Stimulated activated CD4-positive, alpha-beta T cell treated with anti-CD3 and anti-CD28 coated beads, Interleukin-4, amount 100 ng/mL, for 24 hours (primary cell): ENCODE measurements around the gene EDC4.

Experiments
- DNase-seq: peaks from one replicate; pipeline ENCODE4 v3.0.0-alpha.2; 2020

Gene EDC4

DNA sequence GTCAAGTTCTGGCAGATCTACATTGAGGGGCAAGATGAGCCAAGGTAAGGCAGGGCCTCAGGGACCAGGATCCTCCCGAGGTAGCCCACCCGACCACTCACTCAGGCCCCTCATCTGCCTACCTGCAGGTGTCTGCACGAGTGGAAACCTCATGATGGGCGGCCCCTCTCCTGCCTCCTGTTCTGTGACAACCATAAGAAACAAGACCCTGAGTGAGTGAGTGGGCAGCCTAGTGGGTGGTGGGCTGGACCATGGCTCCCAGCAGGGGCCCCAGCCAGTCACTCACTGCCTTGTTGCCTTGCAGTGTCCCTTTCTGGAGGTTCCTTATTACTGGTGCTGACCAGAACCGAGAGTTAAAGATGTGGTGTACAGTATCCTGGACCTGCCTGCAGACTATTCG, 5.4 kb downstream of the EDC4 start:
- DNase-seq = no peak

- no peak for DNase-seq
Observed at GRCh38 chr16:67878846-67879245, 6.0 kb downstream of the EDC4 start.

DNA sequence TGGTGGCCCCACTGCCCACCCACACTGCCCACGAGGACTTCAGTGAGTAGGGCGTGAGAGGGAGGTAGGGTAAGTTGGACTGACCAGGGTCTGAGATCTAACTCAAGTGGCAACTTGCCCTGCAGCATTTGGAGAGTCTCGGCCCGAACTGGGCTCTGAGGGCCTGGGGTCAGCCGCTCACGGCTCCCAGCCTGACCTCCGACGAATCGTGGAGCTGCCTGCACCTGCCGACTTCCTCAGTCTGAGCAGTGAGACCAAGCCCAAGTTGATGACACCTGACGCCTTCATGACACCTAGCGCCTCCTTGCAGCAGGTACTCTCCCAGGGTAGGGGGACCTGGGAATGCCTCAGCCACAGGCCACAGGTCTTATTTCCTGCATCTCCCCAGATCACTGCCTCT, 6.6 kb downstream of the EDC4 start:
- DNase-seq = no peak

DNA sequence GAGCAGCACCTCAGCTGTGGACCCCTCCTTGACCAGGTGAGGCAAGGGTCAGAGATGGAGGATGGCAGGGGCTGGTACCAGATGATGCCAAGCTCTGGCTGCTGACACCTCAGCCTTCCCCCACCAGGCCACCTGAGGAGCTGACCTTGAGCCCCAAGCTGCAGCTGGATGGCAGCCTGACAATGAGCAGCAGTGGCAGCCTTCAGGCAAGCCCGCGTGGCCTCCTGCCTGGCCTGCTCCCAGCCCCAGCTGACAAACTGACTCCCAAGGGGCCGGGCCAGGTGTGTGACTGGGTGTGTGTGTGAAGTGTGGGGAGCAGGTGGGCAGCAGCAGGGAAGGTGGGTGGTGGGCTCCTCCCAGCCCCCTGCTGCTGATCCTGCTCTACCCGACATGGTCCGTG, 7.1 kb downstream of the EDC4 start:
- no peak for DNase-seq

GRCh38 chr16:67880584-67880983, 7.7 kb downstream of the EDC4 start:
- no peak for DNase-seq

DNA sequence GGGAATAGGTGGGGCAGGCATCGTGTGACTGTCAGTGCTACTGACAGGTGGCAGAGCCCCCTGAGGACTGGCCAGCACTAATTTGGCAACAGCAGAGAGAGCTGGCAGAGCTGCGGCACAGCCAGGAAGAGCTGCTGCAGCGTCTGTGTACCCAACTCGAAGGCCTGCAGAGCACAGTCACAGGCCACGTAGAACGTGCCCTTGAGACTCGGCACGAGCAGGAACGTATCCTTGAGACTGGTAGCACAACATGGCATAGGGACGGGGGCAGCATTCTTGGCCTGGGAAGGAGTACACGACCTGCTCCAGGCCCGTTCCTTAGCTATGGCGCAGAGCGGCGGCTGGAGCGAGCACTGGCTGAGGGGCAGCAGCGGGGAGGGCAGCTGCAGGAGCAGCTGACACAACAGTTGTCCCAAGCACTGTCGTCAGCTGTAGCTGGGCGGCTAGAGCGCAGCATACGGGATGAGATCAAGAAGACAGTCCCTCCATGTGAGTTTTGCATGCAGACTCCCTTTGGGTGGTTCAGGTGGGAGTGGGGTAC, 8.8 kb downstream of the EDC4 start:
- DNase-seq = no peak

DNA sequence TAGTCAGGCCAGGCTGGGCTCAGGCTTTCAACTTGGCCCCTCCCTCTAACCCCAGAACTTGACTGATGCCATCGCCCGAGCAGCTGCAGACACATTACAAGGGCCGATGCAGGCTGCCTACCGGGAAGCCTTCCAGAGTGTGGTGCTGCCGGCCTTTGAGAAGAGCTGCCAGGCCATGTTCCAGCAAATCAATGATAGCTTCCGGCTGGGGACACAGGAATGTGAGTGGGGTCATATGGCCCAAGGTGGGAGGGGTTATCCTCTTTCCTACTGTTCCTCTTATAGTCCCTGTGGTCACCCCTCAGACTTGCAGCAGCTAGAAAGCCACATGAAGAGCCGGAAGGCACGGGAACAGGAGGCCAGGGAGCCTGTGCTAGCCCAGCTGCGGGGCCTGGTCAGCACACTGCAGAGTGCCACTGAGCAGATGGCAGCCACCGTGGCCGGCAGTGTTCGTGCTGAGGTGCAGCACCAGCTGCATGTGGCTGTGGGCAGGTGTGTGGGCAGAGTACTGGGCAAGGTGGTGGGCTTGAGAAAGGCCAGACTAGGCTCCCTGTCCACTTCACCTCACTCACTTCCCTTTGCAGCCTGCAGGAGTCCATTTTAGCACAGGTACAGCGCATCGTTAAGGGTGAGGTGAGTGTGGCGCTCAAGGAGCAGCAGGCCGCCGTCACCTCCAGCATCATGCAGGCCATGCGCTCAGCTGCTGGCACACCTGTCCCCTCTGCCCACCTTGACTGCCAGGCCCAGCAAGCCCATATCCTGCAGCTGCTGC, 9.7 kb downstream of the EDC4 start:
- DNase-seq = no peak

DNA sequence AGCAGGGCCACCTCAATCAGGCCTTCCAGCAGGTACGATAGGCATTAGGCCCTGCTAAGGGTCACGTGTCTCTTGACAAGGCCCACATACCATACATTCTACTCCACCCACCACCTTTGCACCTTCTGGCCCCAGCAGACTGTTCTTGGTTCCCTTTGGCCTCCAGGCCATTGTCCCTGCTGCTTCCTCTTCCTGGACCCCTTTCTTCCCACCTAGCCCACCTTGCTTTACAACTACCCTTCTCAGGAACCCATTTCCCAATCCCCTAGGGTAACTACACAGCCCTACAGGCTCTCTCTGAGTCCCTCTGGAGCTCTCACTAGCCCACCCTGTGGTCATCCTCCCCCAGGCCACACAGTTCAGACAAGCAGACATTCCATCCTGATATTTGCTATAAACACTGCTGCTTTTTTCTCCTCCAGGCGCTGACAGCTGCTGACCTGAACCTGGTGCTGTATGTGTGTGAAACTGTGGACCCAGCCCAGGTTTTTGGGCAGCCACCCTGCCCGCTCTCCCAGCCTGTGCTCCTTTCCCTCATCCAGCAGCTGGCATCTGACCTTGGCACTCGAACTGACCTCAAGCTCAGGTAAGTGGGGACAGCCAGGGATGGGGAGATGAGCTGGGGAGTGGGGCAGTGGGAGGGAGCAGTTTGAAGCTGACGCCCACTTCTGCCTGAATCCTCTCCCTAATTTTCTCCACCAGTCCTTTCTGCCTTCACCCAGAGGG, 10.5 kb downstream of the EDC4 start:
- no peak for DNase-seq

- peak; percentile 72 for DNase-seq
Observed at GRCh38 chr16:67883872-67884261, 11.0 kb downstream of the EDC4 start.

DNA sequence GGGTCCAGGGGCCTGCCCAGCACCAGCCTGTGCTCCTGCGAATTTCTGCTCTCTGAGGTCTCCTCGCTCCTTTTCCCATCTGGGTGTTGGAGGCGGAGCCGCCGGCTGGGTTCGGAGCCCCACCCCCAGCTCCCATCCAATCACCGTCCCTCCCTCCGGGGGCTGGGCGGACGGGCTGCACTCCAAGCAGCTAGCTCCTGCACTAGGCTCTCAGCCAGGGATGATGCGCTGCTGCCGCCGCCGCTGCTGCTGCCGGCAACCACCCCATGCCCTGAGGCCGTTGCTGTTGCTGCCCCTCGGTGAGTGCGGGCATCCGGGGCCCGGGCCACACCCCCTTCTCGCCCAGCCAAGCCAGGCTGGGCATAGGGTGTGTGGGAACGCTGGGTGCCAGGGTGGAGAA, 11.8 kb downstream of the EDC4 start, which contains the start of gene NRN1L:
Gene NRN1L, plus strand, starts transcription at position 202 of the 400 bp plus-strand sequence. Its CDS starts 19 bp downstream, at position 221.
- no peak for DNase-seq

DNA sequence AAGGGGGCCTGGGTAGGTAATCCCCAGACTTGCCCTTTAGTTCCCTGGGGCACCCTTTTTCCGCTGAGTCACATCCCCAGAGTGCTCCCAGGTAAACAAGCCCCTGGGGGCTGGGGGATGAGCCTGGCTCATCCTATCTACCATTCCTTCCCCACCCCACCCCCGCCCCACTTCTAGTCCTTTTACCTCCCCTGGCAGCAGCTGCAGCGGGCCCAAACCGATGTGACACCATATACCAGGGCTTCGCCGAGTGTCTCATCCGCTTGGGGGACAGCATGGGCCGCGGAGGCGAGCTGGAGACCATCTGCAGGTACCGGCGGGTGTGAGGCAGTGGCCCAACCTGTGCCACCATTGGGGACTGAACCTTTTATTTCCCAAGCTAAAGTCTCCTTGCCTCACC, 12.7 kb downstream of the EDC4 start:
- no peak for DNase-seq

DNA sequence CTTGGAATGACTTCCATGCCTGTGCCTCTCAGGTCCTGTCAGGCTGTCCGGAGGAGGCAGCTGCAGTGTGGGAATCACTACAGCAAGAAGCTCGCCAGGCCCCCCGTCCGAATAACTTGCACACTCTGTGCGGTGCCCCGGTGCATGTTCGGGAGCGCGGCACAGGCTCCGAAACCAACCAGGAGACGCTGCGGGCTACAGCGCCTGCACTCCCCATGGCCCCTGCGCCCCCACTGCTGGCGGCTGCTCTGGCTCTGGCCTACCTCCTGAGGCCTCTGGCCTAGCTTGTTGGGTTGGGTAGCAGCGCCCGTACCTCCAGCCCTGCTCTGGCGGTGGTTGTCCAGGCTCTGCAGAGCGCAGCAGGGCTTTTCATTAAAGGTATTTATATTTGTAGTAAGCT, 13.1 kb downstream of the EDC4 start:
- no peak for DNase-seq

DNA sequence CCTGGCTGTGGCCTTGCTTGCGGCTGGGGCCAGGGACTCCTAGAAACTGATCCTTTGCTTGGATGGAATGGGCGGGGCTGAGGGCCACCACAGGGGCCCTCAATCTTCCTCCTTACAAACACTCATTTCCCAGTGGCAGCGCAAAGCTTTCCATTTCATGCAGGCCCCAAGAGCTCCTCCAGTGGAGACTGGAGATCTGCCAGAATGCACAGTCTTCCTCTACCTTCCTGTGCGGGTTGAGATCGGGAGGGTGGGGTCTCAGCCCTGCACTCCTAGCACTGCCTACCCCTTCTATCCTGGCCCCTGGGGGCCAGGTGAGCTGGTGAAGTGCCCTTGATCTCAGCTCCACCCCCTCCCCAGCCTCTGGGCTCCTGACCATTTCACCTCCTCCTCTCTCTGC, 13.5 kb downstream of the EDC4 start:
- DNase-seq = no peak

DNA sequence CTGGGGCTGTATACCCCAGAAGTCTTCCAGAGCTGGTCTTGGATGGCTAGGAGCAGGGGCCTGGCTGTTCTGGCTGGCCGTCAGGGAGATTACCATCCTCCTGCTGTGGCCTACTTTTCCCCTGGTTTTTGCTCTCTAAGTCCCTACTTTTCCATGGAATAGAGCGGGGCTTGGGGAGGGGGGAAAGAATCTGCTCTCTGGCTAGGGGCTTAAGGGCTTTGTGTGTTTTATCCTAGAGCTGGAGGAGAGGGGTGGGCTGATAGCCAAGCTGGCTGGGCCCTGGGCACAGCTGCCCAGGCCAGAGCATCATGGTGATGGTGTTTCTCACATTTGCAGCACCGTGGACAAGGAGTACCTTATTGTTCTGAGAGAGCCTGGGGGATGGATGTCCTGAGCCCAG, 15.5 kb downstream of the EDC4 start:
- DNase-seq = no peak

DNA sequence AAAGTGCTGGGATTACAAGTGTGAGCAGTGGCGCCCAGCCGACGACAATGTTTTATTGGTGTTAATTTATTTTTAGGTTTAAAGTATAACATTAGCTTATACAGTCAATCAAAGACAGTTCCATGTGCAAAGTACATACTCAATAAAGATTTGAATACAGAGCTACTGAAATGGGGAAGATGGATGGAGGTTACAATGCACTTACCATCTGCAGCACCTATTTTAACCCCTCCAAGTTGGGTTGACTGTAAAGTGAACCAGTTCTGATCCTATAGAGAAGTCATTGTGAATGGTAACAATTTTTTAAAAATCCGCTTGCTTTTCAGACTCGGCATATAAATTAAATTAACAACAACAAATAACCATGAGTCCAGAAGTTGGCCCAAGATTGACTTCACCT, 19.5 kb downstream of the EDC4 start:
- DNase-seq = no peak

GRCh38 chr16:67892899-67893742, 20.3 kb downstream of the EDC4 start, which contains the start of gene PSKH1:
TSS of gene PSKH1 (plus strand) at chr16:67893254. CDS start at chr16:67908750, 15,496 bp downstream.
- peak; percentile 96 for DNase-seq

DNA sequence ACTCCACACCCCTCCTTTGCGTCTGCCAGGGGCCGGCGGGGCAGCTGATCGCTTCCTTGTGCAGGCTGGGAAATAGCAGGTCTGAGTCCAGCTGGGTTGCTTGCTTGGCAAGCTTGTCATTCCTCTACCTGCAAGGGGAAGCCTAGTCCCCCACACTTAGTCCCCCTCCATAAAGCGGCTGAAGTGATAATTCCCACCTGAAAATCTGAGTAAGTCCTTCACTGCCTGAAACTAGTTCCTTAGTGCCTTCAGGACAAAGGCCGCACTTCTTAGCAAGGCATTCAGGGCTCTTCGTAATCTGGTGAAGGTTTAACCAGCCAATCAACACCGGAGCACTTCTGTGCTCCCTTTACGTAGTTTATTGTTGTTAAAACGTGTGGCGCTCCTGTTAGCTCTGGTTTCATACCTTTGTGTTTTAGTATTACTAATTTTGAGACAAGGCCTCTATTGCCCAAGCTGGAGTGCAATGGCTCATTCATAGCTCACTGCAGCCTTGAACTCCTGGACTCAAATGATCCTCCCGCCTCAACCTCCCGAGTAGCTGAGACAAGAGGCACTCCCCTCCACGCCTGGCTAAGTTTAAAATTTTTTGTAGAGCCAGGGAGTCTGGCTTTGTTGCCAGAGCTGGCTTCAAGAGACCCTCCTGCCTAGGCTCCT, 21.0 kb downstream of the EDC4 start:
- peak; percentile 15 for DNase-seq

DNA sequence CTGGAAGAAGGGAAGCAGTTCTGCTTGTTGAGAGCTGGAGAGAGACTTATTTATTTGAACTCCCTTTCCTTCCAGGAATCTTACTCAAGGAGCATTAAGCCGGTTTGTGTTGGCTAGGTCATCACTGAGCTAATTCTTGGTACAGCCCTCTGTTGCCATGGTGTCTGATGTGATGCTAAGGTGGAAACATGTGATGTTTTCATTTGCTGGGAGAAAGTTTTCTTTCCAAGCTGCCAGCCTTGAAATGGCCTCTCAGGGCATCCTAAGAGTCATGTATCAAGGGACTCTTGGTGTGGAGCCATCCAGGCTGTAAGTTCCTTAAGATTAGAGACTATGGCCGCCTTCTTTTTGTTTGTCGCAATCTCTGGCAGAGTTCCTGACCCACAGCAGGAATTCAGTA, 24.4 kb downstream of the EDC4 start:
- no peak for DNase-seq

GRCh38 chr16:67901734-67902133, 28.9 kb downstream of the EDC4 start:
- DNase-seq = no peak

- DNase-seq = no peak
Observed at GRCh38 chr16:67902831-67903230, 30.0 kb downstream of the EDC4 start.

DNA sequence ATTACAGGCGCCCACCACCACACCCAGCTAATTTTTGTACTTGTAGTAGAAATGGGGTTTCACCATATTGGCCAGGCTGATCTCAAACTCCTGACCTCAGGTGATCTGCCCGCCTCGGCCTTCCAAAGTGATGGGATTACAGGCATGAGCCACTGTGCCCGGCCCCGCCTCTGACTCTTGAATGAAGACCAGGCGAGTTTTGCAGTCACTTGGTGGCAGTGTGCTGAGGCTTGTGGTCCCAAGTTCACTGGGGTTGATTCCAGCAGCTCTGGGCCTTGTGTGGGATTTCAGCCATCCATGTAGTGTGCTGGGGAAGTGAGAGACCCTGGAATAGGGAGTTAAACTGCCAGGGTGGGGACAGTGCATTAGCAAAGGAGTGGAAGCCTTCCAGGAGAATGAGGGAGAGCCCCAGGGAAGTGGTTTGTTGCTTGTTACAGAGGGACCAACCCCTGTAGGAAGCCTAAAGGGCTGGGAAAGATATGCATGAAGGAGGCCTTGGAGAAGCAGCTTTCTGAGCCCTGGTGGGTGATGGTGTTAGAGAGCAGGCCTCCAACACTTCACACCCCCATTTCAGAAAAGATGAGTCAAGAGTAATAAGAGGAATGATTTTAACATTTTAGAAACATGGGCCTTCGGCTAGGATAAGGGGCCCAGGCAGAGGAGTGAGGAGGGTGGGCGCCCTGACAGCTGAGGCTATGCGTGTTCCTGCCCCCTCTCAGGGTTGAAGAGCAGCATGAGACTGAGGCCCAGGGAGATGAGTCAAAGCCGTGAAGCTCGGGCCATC, 34.7 kb downstream of the EDC4 start:
- DNase-seq = no peak
